SK-N-SH (cell line): ENCODE results near the gene FADS2.

Experiments used
- TF ChIP-seq, protein P1 (sequence below): IDR thresholded peaks from 2 replicates; pipeline ENCODE4 v1.6.1; 2012; ENCODE audit warnings: mild to moderate bottlenecking, low read depth, low read length, moderate library complexity
- TF ChIP-seq, protein P2 (sequence below): fragments of 200-600 bp; sonication (generic); IDR thresholded peaks from 2 replicates; pipeline ENCODE4 v1.6.1; 2017; ENCODE audit warnings: antibody characterized with exemption, mild to moderate bottlenecking, moderate library complexity

GRCh38 chr11:61816736-61817455 is 11.2 kb upstream of the FADS2 start, which contains the start of gene FADS1:
- TF ChIP-seq, protein P1, sequence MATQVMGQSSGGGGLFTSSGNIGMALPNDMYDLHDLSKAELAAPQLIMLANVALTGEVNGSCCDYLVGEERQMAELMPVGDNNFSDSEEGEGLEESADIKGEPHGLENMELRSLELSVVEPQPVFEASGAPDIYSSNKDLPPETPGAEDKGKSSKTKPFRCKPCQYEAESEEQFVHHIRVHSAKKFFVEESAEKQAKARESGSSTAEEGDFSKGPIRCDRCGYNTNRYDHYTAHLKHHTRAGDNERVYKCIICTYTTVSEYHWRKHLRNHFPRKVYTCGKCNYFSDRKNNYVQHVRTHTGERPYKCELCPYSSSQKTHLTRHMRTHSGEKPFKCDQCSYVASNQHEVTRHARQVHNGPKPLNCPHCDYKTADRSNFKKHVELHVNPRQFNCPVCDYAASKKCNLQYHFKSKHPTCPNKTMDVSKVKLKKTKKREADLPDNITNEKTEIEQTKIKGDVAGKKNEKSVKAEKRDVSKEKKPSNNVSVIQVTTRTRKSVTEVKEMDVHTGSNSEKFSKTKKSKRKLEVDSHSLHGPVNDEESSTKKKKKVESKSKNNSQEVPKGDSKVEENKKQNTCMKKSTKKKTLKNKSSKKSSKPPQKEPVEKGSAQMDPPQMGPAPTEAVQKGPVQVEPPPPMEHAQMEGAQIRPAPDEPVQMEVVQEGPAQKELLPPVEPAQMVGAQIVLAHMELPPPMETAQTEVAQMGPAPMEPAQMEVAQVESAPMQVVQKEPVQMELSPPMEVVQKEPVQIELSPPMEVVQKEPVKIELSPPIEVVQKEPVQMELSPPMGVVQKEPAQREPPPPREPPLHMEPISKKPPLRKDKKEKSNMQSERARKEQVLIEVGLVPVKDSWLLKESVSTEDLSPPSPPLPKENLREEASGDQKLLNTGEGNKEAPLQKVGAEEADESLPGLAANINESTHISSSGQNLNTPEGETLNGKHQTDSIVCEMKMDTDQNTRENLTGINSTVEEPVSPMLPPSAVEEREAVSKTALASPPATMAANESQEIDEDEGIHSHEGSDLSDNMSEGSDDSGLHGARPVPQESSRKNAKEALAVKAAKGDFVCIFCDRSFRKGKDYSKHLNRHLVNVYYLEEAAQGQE: no peak
- TF ChIP-seq, protein P2, sequence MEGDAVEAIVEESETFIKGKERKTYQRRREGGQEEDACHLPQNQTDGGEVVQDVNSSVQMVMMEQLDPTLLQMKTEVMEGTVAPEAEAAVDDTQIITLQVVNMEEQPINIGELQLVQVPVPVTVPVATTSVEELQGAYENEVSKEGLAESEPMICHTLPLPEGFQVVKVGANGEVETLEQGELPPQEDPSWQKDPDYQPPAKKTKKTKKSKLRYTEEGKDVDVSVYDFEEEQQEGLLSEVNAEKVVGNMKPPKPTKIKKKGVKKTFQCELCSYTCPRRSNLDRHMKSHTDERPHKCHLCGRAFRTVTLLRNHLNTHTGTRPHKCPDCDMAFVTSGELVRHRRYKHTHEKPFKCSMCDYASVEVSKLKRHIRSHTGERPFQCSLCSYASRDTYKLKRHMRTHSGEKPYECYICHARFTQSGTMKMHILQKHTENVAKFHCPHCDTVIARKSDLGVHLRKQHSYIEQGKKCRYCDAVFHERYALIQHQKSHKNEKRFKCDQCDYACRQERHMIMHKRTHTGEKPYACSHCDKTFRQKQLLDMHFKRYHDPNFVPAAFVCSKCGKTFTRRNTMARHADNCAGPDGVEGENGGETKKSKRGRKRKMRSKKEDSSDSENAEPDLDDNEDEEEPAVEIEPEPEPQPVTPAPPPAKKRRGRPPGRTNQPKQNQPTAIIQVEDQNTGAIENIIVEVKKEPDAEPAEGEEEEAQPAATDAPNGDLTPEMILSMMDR: peak; percentile 63
